Chondrocyte (in vitro differentiated cells): Measurements from ENCODE around the gene IGIP. TPM values are rescaled to one million over a fixed set of nuclear protein-coding genes. Genes with fewer than 3 reads are reported as not detected.
A peak's percentile ranks its signal among the peaks of the same experiment; 100 is the strongest.

Experiments
- DNase-seq: peaks from one replicate; pipeline ENCODE4 v3.0.0; 2021; ENCODE audit warnings: mixed read lengths, low spot score
- H3K27ac Mint-ChIP-seq: one replicate; pipeline ENCODE4 v1.8.0; 2021; ENCODE audit warnings: mild to moderate bottlenecking, moderate library complexity, mixed read lengths; ENCODE audit not compliant: unreplicated experiment
- H3K27me3 Mint-ChIP-seq: 2 replicates; pipeline ENCODE4 v1.8.0; 2021; ENCODE audit warnings: low read depth, mixed read lengths
- H3K36me3 Mint-ChIP-seq: 2 replicates; pipeline ENCODE4 v1.8.0; 2021; ENCODE audit warnings: low read depth, mixed read lengths
- H3K4me1 Mint-ChIP-seq: 2 replicates; pipeline ENCODE4 v1.8.0; 2021; ENCODE audit warnings: low read depth, mild to moderate bottlenecking, mixed read lengths
- H3K4me3 Mint-ChIP-seq: one replicate; pipeline ENCODE4 v1.8.0; 2021; ENCODE audit warnings: mild to moderate bottlenecking, moderate library complexity, mixed read lengths; ENCODE audit not compliant: unreplicated experiment
- H3K9me3 Mint-ChIP-seq: 2 replicates; pipeline ENCODE4 v1.8.0; 2021; ENCODE audit warnings: low read depth, mixed read lengths
- total RNA-seq: library from RNA; stranded (reverse); gene quantifications from 3 replicates; pipeline ENCODE4 v1.2.1, GENCODE V29; 2021
- TF ChIP-seq, protein P1 (sequence below): fragments of 200-600 bp; sonication (generic); IDR thresholded peaks from 2 replicates; pipeline ENCODE4 v1.5.0; 2021; ENCODE audit warnings: antibody characterized with exemption, mild to moderate bottlenecking, moderate library complexity

The IGIP gene
- total RNA-seq, 1 donor from 2014 or later = 6.9 TPM

DNA sequence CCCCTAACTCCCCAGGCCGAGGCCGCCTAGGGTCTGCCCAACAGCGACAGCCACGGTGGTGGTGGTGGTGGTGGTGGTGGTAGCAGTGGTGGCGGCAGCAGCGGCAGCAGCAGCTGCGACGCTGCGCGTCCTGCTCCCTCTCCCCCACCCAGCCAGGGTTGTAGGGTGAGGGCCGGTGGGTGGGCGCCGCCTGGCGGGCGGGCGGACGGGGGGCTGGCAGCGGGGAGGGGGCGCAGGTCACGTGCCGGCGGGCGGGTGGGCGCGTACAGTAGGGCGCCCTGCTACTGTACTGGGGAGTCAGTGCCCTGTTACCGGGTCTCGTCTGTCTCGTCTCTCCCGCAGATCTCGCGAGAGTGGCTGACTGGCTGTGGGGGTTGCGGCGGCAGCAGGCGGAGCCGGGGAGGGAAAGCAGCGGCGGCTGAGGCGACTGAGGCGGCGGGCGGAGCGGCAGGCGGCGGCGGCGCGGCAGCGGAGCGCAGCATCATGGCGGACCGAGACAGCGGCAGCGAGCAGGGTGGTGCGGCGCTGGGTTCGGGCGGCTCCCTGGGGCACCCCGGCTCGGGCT is 12.0 kb upstream of the IGIP start, which contains the start of gene PURA:
PURA (plus strand) TSS at position 411 of the 565 bp plus-strand sequence; CDS start at position 484, 73 bp downstream.
- Mint-ChIP-seq H3K27ac (peak within 1 kb of the TSS; percentile 89), H3K9me3 (no peaks in the 10 kb centered on the region), H3K4me1 (peaks cover 65% of the 10 kb centered on the region), H3K36me3 (no peaks in the 10 kb centered on the region), H3K27me3 (peaks cover 15% of the 10 kb centered on the region), H3K4me3 (peak within 1 kb of the TSS; percentile 78)
- TF ChIP-seq, protein P1, sequence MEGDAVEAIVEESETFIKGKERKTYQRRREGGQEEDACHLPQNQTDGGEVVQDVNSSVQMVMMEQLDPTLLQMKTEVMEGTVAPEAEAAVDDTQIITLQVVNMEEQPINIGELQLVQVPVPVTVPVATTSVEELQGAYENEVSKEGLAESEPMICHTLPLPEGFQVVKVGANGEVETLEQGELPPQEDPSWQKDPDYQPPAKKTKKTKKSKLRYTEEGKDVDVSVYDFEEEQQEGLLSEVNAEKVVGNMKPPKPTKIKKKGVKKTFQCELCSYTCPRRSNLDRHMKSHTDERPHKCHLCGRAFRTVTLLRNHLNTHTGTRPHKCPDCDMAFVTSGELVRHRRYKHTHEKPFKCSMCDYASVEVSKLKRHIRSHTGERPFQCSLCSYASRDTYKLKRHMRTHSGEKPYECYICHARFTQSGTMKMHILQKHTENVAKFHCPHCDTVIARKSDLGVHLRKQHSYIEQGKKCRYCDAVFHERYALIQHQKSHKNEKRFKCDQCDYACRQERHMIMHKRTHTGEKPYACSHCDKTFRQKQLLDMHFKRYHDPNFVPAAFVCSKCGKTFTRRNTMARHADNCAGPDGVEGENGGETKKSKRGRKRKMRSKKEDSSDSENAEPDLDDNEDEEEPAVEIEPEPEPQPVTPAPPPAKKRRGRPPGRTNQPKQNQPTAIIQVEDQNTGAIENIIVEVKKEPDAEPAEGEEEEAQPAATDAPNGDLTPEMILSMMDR = peak; percentile 66
- peak; percentile 98 for DNase-seq

DNA sequence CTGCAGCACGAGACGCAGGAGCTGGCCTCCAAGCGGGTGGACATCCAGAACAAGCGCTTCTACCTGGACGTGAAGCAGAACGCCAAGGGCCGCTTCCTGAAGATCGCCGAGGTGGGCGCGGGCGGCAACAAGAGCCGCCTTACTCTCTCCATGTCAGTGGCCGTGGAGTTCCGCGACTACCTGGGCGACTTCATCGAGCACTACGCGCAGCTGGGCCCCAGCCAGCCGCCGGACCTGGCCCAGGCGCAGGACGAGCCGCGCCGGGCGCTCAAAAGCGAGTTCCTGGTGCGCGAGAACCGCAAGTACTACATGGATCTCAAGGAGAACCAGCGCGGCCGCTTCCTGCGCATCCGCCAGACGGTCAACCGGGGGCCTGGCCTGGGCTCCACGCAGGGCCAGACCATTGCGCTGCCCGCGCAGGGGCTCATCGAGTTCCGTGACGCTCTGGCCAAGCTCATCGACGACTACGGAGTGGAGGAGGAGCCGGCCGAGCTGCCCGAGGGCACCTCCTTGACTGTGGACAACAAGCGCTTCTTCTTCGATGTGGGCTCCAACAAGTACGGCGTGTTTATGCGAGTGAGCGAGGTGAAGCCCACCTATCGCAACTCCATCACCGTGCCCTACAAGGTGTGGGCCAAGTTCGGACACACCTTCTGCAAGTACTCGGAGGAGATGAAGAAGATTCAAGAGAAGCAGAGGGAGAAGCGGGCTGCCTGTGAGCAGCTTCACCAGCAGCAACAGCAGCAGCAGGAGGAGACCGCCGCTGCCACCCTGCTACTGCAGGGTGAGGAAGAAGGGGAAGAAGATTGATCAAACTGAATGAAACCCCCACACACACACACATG is 11.2 kb upstream of the IGIP start:
- Mint-ChIP-seq H3K27me3 (peaks cover 9% of the 10 kb centered on the region), H3K4me3 (peak overlapping the region; percentile 78), H3K4me1 (peaks cover 57% of the 10 kb centered on the region), H3K27ac (peak overlapping the region; percentile 85), H3K9me3 (no peaks in the 10 kb centered on the region), H3K36me3 (no peaks in the 10 kb centered on the region)
- peak; percentile 93 for DNase-seq
- TF ChIP-seq, protein P1 = no peak

DNA sequence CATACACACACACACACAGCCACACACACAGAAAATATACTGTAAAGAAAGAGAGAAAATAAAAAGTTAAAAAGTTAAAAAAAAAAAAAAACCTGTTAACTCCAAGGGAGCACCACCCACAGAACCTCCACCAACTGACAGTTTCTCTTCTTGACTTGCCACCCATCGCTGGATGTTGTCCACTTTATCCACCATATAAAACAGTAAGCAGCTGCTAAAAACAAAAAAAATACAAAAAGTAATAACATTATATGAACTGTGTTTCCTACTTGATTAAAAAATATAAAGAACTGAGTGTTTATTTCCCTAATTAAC is 10.6 kb upstream of the IGIP start:
- H3K27me3 Mint-ChIP-seq = peaks cover 8% of the 10 kb centered on the region
- no peaks in the 10 kb centered on the region for H3K9me3 Mint-ChIP-seq
- TF ChIP-seq, protein P1 = no peak
- no peaks in the 10 kb centered on the region for H3K36me3 Mint-ChIP-seq
- H3K4me1 Mint-ChIP-seq = peaks cover 55% of the 10 kb centered on the region
- peak overlapping the region; percentile 78 for H3K4me3 Mint-ChIP-seq
- peak overlapping the region; percentile 85 for H3K27ac Mint-ChIP-seq
- DNase-seq = no peak

DNA sequence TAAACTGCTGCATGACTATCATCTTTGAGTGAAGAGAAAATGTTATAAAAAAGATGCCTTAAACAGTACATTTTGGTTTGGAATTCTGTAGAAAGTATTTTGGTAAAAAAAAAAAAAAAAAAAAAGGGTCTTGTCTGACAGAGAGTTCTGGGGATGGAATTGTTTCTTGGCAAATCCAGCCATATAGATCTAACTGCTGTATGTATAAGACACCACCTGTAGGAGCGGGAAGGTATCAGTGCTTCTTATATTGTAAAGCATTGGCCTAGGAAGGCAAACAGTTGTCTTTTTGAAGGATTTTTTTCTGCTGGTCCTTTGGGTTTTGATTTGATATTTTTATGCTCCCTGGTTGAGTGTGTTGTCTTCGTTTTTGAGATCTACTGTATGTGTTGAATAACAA is 9.0 kb upstream of the IGIP start:
- no peaks in the 10 kb centered on the region for H3K9me3 Mint-ChIP-seq
- TF ChIP-seq, protein P1 = no peak
- peaks cover 3% of the 10 kb centered on the region for H3K27me3 Mint-ChIP-seq
- H3K27ac Mint-ChIP-seq = no peak overlapping the region
- no peaks in the 10 kb centered on the region for H3K36me3 Mint-ChIP-seq
- peaks cover 52% of the 10 kb centered on the region for H3K4me1 Mint-ChIP-seq
- no peak for DNase-seq
- H3K4me3 Mint-ChIP-seq = no peak overlapping the region

DNA sequence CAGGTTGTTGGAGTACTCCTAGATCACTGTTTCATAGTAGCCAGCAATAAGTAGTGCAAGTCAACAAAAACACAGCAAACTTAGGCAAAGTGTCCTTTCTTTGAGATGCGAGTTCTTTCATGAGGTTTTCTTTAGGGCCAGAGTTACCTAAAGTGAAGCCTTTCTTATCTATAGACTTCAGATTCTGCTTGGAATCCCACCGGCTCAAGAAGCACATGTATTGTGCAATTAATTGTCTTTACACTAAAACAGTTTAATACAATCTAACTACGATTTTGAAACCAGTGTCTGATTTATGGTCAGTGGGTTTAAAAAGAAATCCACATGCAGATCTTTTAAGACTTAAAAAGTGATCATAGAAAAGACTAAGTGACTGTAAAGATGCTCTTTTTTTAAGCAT is 8.2 kb upstream of the IGIP start:
- Mint-ChIP-seq H3K27me3 (no peaks in the 10 kb centered on the region), H3K9me3 (no peaks in the 10 kb centered on the region), H3K4me1 (peaks cover 46% of the 10 kb centered on the region), H3K4me3 (no peak overlapping the region), H3K36me3 (no peaks in the 10 kb centered on the region), H3K27ac (no peak overlapping the region)
- DNase-seq = no peak
- TF ChIP-seq, protein P1 = no peak
